OCI-LY1 (cell line): ENCODE data around the gene AASDH.

ENCODE experiments used
- H2AFZ ChIP-seq: fragments of 200-600 bp; sonication (generic), shearing (Covaris generic); 2 replicates; pipeline ENCODE4 v1.6.0; 2014; ENCODE audit warnings: antibody characterized with exemption, mild to moderate bottlenecking, low read length
- H3F3A ChIP-seq: fragments of 200-600 bp; sonication (generic), shearing (Covaris generic); 2 replicates; pipeline ENCODE4 v1.6.0; 2014; ENCODE audit warnings: mild to moderate bottlenecking, antibody characterized with exemption, low read length, moderate library complexity; ENCODE audit not compliant: insufficient read depth
- H3K27ac ChIP-seq: fragments of 200-600 bp; sonication (generic); 2 replicates; pipeline ENCODE4 v1.5.1; 2014; ENCODE audit warnings: low read length, mixed run types, mild to moderate bottlenecking, low read depth; ENCODE audit not compliant: poor library complexity, severe bottlenecking
- H3K27me3 ChIP-seq: fragments of 200-600 bp; sonication (generic); 2 replicates; pipeline ENCODE4 v1.6.0; 2014; ENCODE audit warnings: antibody characterized with exemption, mild to moderate bottlenecking, low read length, moderate library complexity; ENCODE audit not compliant: insufficient read depth
- H3K36me3 ChIP-seq: fragments of 200-600 bp; sonication (generic); 2 replicates; pipeline ENCODE4 v1.6.1; 2014; ENCODE audit warnings: mild to moderate bottlenecking, antibody characterized with exemption, low read length, moderate library complexity, mixed read lengths; ENCODE audit not compliant: insufficient read depth
- H3K4me1 ChIP-seq: fragments of 200-600 bp; sonication (generic); 2 replicates; pipeline ENCODE4 v1.5.1; 2014; ENCODE audit warnings: mild to moderate bottlenecking, low read length, moderate library complexity; ENCODE audit not compliant: insufficient read depth, severe bottlenecking
- H3K4me2 ChIP-seq: fragments of 200-600 bp; sonication (generic), shearing (Covaris generic); 2 replicates; pipeline ENCODE4 v1.6.1; 2014; ENCODE audit warnings: low read length
- H3K4me3 ChIP-seq: fragments of 200-600 bp; sonication (generic); 2 replicates; pipeline ENCODE4 v1.5.1; 2014; ENCODE audit warnings: low read length, low read depth, mild to moderate bottlenecking, mixed read lengths; ENCODE audit not compliant: poor library complexity, severe bottlenecking
- H3K79me2 ChIP-seq: fragments of 200-600 bp; shearing (Covaris generic); 2 replicates; pipeline ENCODE4 v1.6.1; 2016; ENCODE audit warnings: mixed run types, low read length, mixed read lengths; ENCODE audit not compliant: insufficient read depth
- H3K9ac ChIP-seq: fragments of 200-600 bp; sonication (generic), shearing (Covaris generic); 2 replicates; pipeline ENCODE4 v1.6.1; 2014; ENCODE audit warnings: mild to moderate bottlenecking, low read length, mixed read lengths
- H3K9me2 ChIP-seq: fragments of 200-600 bp; sonication (generic), shearing (Covaris generic); 2 replicates; pipeline ENCODE4 v1.6.1; 2014; ENCODE audit warnings: low read depth, mild to moderate bottlenecking, low read length, mixed read lengths
- H3K9me3 ChIP-seq: fragments of 200-600 bp; shearing (Covaris generic); 2 replicates; pipeline ENCODE4 v1.6.1; 2014; ENCODE audit warnings: low read length, mixed read lengths
- H4K20me1 ChIP-seq: fragments of 200-600 bp; sonication (generic), shearing (Covaris generic); 2 replicates; pipeline ENCODE4 v1.6.0; 2016; ENCODE audit warnings: mild to moderate bottlenecking, low read length; ENCODE audit not compliant: insufficient read depth
- EZH2 ChIP-seq: fragments of 200-600 bp; sonication (generic), shearing (Covaris generic); IDR thresholded peaks from 2 replicates; pipeline ENCODE4 v1.8.0; 2017; ENCODE audit warnings: borderline replicate concordance, mixed run types, mild to moderate bottlenecking, antibody characterized with exemption, low read length, moderate library complexity, mixed read lengths
- TF ChIP-seq, protein P1 (sequence below): fragments of 200-600 bp; sonication (generic), shearing (Covaris generic); IDR thresholded peaks from 2 replicates; pipeline ENCODE4 v1.5.1; 2017; ENCODE audit warnings: mild to moderate bottlenecking, antibody characterized with exemption, low read length, moderate library complexity, mixed read lengths

The AASDH gene

GRCh38 chr4:56409511-56410090 lies 22.3 kb upstream of the AASDH start:
- Histone ChIP-seq H3F3A (no peaks in the 10 kb centered on the region), H3K4me2 (no peak overlapping the region), H3K79me2 (peaks cover 59% of the 10 kb centered on the region), H3K27me3 (no peaks in the 10 kb centered on the region), H3K27ac (no peak overlapping the region), H3K9me3 (no peaks in the 10 kb centered on the region), H4K20me1 (no peaks in the 10 kb centered on the region), H3K9me2 (no peaks in the 10 kb centered on the region), H2AFZ (no peak overlapping the region), H3K4me3 (no peak overlapping the region), H3K9ac (no peak overlapping the region), H3K36me3 (peaks cover 34% of the 10 kb centered on the region), H3K4me1 (no peaks in the 10 kb centered on the region)
- no peak for TF ChIP-seq EZH2
- TF ChIP-seq, protein P1, sequence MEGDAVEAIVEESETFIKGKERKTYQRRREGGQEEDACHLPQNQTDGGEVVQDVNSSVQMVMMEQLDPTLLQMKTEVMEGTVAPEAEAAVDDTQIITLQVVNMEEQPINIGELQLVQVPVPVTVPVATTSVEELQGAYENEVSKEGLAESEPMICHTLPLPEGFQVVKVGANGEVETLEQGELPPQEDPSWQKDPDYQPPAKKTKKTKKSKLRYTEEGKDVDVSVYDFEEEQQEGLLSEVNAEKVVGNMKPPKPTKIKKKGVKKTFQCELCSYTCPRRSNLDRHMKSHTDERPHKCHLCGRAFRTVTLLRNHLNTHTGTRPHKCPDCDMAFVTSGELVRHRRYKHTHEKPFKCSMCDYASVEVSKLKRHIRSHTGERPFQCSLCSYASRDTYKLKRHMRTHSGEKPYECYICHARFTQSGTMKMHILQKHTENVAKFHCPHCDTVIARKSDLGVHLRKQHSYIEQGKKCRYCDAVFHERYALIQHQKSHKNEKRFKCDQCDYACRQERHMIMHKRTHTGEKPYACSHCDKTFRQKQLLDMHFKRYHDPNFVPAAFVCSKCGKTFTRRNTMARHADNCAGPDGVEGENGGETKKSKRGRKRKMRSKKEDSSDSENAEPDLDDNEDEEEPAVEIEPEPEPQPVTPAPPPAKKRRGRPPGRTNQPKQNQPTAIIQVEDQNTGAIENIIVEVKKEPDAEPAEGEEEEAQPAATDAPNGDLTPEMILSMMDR, result no peak

DNA sequence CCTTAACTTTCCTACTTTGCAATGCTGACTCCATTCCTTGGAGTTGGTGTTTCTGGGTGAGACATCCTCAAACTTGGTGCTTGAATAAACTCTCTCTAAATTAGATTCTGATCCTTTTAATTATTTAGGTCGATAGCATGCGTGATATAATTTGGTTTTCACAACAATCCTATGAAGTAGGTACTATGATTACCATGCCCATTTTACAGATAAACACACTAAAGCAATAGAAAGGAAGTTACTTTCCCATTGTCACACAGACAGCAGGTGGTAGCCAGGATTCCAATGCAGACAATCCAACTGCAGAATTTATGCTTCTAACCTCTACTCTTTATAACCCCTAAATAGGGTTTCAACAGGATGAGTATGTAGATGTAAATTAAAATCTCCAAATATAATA lies 21.7 kb upstream of the AASDH start:
- Histone ChIP-seq H4K20me1 (no peaks in the 10 kb centered on the region), H3K27ac (no peak overlapping the region), H3K9me2 (no peaks in the 10 kb centered on the region), H2AFZ (no peak overlapping the region), H3F3A (no peaks in the 10 kb centered on the region), H3K9ac (no peak overlapping the region), H3K79me2 (peaks cover 52% of the 10 kb centered on the region), H3K9me3 (no peaks in the 10 kb centered on the region), H3K4me2 (no peak overlapping the region), H3K4me3 (no peak overlapping the region), H3K4me1 (no peaks in the 10 kb centered on the region), H3K36me3 (peaks cover 40% of the 10 kb centered on the region), H3K27me3 (no peaks in the 10 kb centered on the region)
- TF ChIP-seq, protein P1, result no peak
- no peak for TF ChIP-seq EZH2

DNA sequence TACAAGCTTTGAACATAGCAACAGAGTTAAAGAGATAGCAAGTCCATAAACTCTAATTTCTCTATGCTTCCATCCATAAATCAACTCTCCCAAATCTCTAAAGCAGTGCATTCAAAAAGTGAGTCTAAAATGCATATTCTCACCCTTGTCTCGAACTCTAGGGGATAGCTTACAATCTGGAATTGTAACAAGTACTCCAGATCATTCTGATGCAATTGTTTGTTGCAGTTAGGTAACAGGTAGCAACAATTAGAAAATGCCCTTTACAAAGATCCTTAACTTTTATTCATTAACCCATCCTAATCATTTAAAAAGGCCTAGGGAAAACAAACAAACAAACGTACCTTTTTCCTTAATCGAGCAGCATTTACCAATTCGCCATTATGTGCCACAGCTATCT lies 18.9 kb upstream of the AASDH start:
- Histone ChIP-seq H2AFZ (no peak overlapping the region), H3K79me2 (peaks cover 26% of the 10 kb centered on the region), H3K36me3 (peaks cover 61% of the 10 kb centered on the region)

More for the DNA sequence above, 18.9 kb upstream of the AASDH start:
- TF ChIP-seq, protein P1, result no peak
- no peak for TF ChIP-seq EZH2
- Histone ChIP-seq H3K4me3 (no peak overlapping the region), H3K27me3 (no peaks in the 10 kb centered on the region), H3K9ac (no peak overlapping the region), H4K20me1 (no peaks in the 10 kb centered on the region), H3K9me2 (no peaks in the 10 kb centered on the region), H3K27ac (no peak overlapping the region), H3K4me2 (no peak overlapping the region), H3K4me1 (no peaks in the 10 kb centered on the region), H3K9me3 (no peaks in the 10 kb centered on the region), H3F3A (no peaks in the 10 kb centered on the region)
